Keratinocyte (primary cell): ENCODE data around the gene TMEM185B. TPM values are rescaled to one million over a fixed set of nuclear protein-coding genes. Genes with fewer than 3 reads are reported as not detected.

Experiments used
- DNase-seq: peaks from one replicate; pipeline ENCODE4 v3.0.0-alpha.2; 2011; ENCODE audit warnings: low read depth, missing footprints, low spot score
- FAIRE-seq: peaks from 2 replicates; lab custom pipeline; 2011; peaks lifted over from hg19 to GRCh38; lab: Jason Lieb, UNC
- H2AFZ ChIP-seq: 2 replicates; pipeline ENCODE4 v1.6.0; 2012; ENCODE audit warnings: low read length, control low read depth, inconsistent platforms; ENCODE audit not compliant: control insufficient read depth
- H3K27ac ChIP-seq: 2 replicates; pipeline ENCODE4 v1.5.1; 2011; ENCODE audit warnings: low read length; ENCODE audit not compliant: control insufficient read depth, insufficient read depth
- H3K27me3 ChIP-seq: 3 replicates; pipeline ENCODE4 v1.6.0; 2011; ENCODE audit warnings: low read length; ENCODE audit not compliant: control insufficient read depth, insufficient read depth; ENCODE audit errors: extremely low read depth
- H3K36me3 ChIP-seq, 2 experiments: 2 replicates in 1 of 2; 3 replicates in 1 of 2; pipeline ENCODE4 v1.5.1; 2011; ENCODE audit warnings: low read length in 2 of 2, mild to moderate bottlenecking in 1 of 2; ENCODE audit not compliant: control insufficient read depth in 2 of 2, insufficient read depth in 2 of 2; ENCODE audit errors: extremely low read depth in 1 of 2
- H3K4me1 ChIP-seq: 3 replicates; pipeline ENCODE4 v1.5.1; 2011; ENCODE audit warnings: low read length; ENCODE audit not compliant: control insufficient read depth, insufficient read depth; ENCODE audit errors: extremely low read depth
- H3K4me2 ChIP-seq: 3 replicates; pipeline ENCODE4 v1.6.0; 2011; ENCODE audit warnings: low read depth, low read length; ENCODE audit not compliant: control insufficient read depth, insufficient read depth; ENCODE audit errors: extremely low read depth
- H3K4me3 ChIP-seq, 3 experiments: fragments of 200-600 bp in 1 of 3; sonication (generic) in 1 of 3; 2 replicates in 2 of 3; 3 replicates in 1 of 3; pipeline ENCODE4 v1.5.1; 2011 to 2016; ENCODE audit warnings: low read length in 3 of 3, mild to moderate bottlenecking in 3 of 3, control low read depth in 2 of 3, inconsistent platforms in 1 of 3, low read depth in 1 of 3, mixed read lengths in 1 of 3, mixed run types in 1 of 3, moderate library complexity in 1 of 3; ENCODE audit not compliant: control insufficient read depth in 2 of 3, insufficient read depth in 2 of 3; ENCODE audit errors: extremely low read depth in 1 of 3
- H3K79me2 ChIP-seq: 2 replicates; pipeline ENCODE4 v1.6.0; 2012; ENCODE audit warnings: low read length; ENCODE audit not compliant: control insufficient read depth, insufficient read depth
- H3K9ac ChIP-seq: 3 replicates; pipeline ENCODE4 v1.6.0; 2011; ENCODE audit warnings: low read length; ENCODE audit not compliant: control insufficient read depth, insufficient read depth; ENCODE audit errors: extremely low read depth
- H3K9me1 ChIP-seq: 3 replicates; pipeline ENCODE4 v1.6.0; 2011; ENCODE audit warnings: low read length; ENCODE audit not compliant: control insufficient read depth, insufficient read depth; ENCODE audit errors: extremely low read depth
- H3K9me3 ChIP-seq: 2 replicates; pipeline ENCODE4 v1.5.1; 2012; ENCODE audit warnings: low read depth, low read length; ENCODE audit not compliant: control insufficient read depth
- H4K20me1 ChIP-seq: 3 replicates; pipeline ENCODE4 v1.6.0; 2011; ENCODE audit warnings: low read length; ENCODE audit not compliant: control insufficient read depth, insufficient read depth; ENCODE audit errors: extremely low read depth
- CTCF ChIP-seq, 3 experiments: IDR thresholded peaks in 1 of 3; conservative IDR thresholded peaks in 1 of 3; optimal IDR thresholded peaks in 1 of 3; 2 replicates in 2 of 3; 3 replicates in 1 of 3; pipeline versions ENCODE3 to v1.5.1; 2011; ENCODE audit warnings: low read length in 3 of 3, mild to moderate bottlenecking in 3 of 3, moderate library complexity in 2 of 3, control low read depth in 1 of 3, inconsistent platforms in 1 of 3; ENCODE audit not compliant: insufficient read depth in 2 of 3; ENCODE audit errors: extremely low read depth in 1 of 3
- EZH2 ChIP-seq: IDR thresholded peaks from one replicate; pipeline ENCODE4 v1.6.1; 2012; ENCODE audit warnings: inconsistent platforms, mild to moderate bottlenecking, low read length, moderate library complexity
- dilution Hi-C: fragments of 300-500 bp; cut with MboI; formaldehyde crosslinking; loops from one replicate; pipeline ENCODE4 v1.7.0; 2020; ENCODE audit warnings: low sequenced_read_pairs; ENCODE audit not compliant: extremely low pct_ligation_motif_present
- polyA plus RNA-seq, 5 experiments: library from polyadenylated mRNA; depleted of rRNA in 3 of 5; stranded (reverse) in 3 of 5; stranded (forward) in 1 of 5; unstranded in 1 of 5; fragments of >200 nt; gene quantifications; 1 replicate in 1 of 5; 2 replicates in 3 of 5; 3 replicates in 1 of 5; pipeline versions ENCODE4 v1.2.1 to v1.2.3, GENCODE V29; 2011 to 2012; ENCODE audit warnings: missing spikeins in 2 of 5, low read depth in 1 of 5, low replicate concordance in 1 of 5

TMEM185B gene
- polyA plus RNA-seq, 1 donor (not counting 4 experiments of a cell fraction or from before 2014, with no cell fraction given), result 13.4 TPM

DNA sequence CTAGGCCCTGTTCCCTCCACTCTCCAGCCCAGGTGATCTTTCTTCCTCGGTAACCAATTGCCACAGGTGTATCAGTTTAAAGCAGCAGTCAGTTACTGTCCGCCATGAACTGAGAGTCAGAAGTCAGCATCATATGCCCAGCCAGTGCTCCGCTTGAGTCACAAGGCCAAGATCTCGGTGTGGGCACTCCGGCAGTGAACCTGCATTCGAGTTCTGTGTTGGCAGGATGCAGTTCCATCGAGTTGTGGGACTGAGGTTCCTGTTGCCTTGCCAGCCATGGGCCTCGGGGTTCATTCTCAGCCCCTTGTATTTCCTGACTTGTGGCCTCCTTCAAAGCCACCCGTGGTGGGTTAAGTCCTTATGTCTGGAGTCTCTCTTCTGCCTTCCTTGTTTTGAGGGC, 3.1 kb upstream of the TMEM185B start:
- Histone ChIP-seq H3K4me1 (peaks cover 32% of the 10 kb centered on the region), H3K9ac (no peak overlapping the region), H3K36me3 (peaks cover 0 to 3% of the 10 kb centered on the region in 2 experiments), H3K79me2 (peaks cover 11% of the 10 kb centered on the region), H3K4me2 (no peak overlapping the region), H3K27ac (no peak overlapping the region), H3K9me1 (no peaks in the 10 kb centered on the region), H3K9me3 (peaks cover 5% of the 10 kb centered on the region), H3K27me3 (no peaks in the 10 kb centered on the region), H4K20me1 (no peaks in the 10 kb centered on the region), H2AFZ (no peak overlapping the region), H3K4me3 (no peak overlapping the region)
- TF ChIP-seq CTCF (optimal IDR thresholded peaks at IDR 0.05 in 1 of 3, IDR thresholded peaks at IDR 0.05 in 1 of 3, conservative IDR thresholded peaks at IDR 0.05 in 1 of 3; ENCODE audit: extremely low read depth in 1 of 3, insufficient read depth in 2 of 3, low read length in 3 of 3) (no peak), EZH2 (no peak)
- dilution Hi-C loops, result no loop called here
- FAIRE-seq (no peak), DNase-seq (no peak)

DNA sequence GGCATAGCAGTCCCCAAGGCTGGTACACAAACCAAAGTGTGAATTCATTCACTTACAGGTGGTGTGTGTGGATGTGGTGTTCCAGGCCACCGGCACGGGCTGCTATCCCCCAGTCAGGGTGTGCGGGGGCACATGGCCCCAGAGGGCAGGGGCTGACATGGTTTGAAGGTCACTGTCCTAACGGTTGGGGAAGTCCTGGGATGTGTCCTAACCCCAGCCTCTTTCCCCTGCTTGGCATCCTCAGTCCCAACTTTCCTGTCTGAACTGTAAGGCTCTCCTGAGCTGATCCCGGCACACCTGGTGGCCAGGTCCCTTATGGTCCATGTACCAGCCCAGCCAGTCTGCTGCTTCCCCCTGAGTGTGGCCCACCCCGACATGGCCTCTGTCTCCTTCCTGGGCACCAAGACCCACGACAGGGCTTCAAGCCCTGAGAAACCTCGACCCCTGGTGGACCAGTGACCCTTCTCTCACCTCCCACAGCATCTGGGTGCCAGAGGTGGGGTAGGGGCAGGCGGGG, 2.4 kb upstream of the TMEM185B start:
- dilution Hi-C loops, result no loop called here
- no peak overlapping the region for H2AFZ ChIP-seq
- FAIRE-seq (no peak), DNase-seq (no peak)
- peaks cover 0 to 3% of the 10 kb centered on the region in 2 experiments for H3K36me3 ChIP-seq
- peaks cover 5% of the 10 kb centered on the region for H3K9me3 ChIP-seq
- no peak for TF ChIP-seq EZH2
- TF ChIP-seq CTCF (optimal IDR thresholded peaks at IDR 0.05 in 1 of 3, IDR thresholded peaks at IDR 0.05 in 1 of 3, conservative IDR thresholded peaks at IDR 0.05 in 1 of 3; ENCODE audit: extremely low read depth in 1 of 3, insufficient read depth in 2 of 3, low read length in 3 of 3), result no peak
- H3K27ac ChIP-seq, result no peak overlapping the region
- H3K27me3 ChIP-seq, result no peaks in the 10 kb centered on the region
- H3K79me2 ChIP-seq, result peaks cover 11% of the 10 kb centered on the region
- H3K9me1 ChIP-seq, result no peaks in the 10 kb centered on the region
- no peak overlapping the region for H3K9ac ChIP-seq
- H3K4me3 ChIP-seq, result no peak overlapping the region
- no peak overlapping the region for H3K4me2 ChIP-seq
- H4K20me1 ChIP-seq, result no peaks in the 10 kb centered on the region
- H3K4me1 ChIP-seq, result peaks cover 32% of the 10 kb centered on the region
